Epidermal melanocyte (primary cell): Measurements from ENCODE around the gene PTCH1.

Experiments
- DNase-seq: peaks from one replicate; pipeline ENCODE4 v3.0.0; 2011; ENCODE audit warnings: low spot score; ENCODE audit not compliant: insufficient read length

Gene PTCH1

DNA sequence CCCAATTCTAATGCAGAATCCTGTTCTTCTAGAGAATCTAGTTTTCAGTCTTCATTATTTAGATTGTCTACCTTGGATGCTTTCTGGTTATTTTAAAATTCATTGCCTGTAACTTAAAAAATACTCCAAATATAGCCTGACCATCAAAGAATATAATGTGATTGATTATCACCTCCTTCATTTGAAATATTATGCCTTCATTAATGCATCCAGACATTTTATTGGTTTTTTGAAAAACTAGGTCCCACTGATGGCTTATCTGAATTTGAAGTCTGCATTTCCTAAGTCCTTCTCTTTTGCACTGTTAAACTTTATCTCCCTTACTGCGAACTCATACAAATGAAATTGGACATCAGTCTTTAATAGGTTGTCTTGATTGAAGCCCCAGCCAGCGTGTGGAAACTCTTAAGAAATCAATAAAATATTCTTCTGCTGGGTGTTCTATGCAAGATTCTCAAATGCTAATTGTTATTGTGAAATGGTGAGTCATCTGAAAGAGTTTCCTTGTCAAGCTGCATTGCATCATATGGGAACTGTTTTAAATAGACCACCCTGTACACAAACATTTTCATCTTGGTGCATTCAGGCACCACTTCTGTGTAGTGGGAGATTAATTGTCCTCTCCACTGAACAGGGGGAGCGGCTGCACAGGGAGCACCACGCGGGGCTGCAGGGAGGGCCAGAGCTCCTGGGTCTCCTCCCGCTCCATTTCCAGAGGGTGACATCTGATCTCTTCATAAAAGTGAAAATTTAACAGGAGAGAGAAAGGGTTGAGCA, 106.9 kb downstream of the PTCH1 start:
- no peak for DNase-seq

DNA sequence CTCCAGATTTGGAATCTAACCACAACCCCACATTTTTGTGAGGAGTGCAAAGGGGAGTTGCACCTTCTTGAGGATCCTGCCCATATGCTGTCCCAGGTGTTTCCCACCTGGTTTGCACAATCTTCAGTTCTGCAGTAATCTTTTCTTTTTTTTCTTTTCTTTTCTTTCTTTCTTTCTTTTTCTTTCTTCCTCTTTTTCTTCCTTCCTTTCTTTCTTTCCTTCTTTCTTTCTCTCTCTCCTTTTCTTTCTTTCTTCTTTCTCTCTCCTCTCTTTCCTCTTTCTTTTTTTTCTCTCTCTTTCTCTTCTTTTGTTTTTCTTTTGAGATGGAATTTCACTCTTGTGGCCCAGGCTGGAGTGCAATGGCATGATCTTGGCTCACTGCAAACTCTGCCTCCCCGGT, 109.2 kb downstream of the PTCH1 start:
- DNase-seq: no peak

DNA sequence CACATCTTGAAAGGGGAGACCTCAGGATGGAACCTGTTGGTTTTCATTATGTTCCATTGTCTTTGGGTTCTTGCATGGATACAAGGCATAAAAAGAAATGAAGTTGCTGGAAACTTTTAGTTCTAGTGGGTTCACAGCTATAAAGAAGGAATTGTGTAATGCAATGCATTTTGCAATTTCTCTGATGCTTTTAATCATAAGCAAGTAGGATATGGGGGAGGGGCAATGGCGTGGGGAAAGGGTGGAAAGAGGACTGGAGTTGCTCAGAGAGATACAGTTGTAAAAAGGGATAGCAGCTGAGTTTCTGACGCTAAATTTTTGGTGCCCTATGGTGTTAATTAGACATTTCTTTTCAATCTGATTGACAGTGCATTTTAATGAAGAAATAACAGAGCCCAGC, 110.7 kb downstream of the PTCH1 start:
- DNase-seq: no peak

DNA sequence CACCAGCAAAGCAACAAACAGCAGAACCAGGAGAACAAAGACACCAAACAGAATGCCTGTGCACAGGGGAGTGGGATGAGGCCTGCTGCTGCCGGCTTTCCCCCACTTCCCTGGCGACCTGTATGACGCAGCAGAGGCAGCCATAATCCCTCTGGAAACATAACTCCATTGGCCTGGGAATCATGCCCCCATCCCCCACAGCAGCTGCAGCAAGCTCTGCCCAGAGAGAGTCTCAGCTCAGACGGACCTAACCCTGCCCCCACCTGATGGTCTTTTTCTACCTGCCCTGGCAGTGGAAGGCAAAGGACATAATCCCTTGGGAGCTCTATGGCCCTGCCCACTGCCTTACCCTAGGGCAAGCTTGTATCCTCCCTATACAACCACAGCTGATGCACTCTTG, 117.5 kb downstream of the PTCH1 start:
- no peak for DNase-seq
